IgD-negative memory B cell (primary cell): Measurements from ENCODE around the gene TOX3. TPM values are rescaled to one million over a fixed set of nuclear protein-coding genes. Genes with fewer than 3 reads are reported as not detected.

Source experiments
- H3K27ac Mint-ChIP-seq, 3 donors: one replicate each; pipeline ENCODE4 v1.8.0; 2020 to 2022; ENCODE audit warnings: mild to moderate bottlenecking in 3 of 3, mixed read lengths in 3 of 3, moderate library complexity in 1 of 3
- H3K27me3 Mint-ChIP-seq: one replicate; pipeline ENCODE4 v1.8.0; 2021; ENCODE audit warnings: mixed read lengths
- H3K36me3 Mint-ChIP-seq: one replicate; pipeline ENCODE4 v1.8.0; 2020; ENCODE audit warnings: mild to moderate bottlenecking, mixed read lengths
- H3K4me1 Mint-ChIP-seq, 3 donors: one replicate each; pipeline ENCODE4 v1.8.0; 2020 to 2022; ENCODE audit warnings: mixed read lengths in 3 of 3, mild to moderate bottlenecking in 1 of 3
- H3K4me3 Mint-ChIP-seq, 4 donors: one replicate each; pipeline ENCODE4 v1.8.0; 2020 to 2022; ENCODE audit warnings: mild to moderate bottlenecking in 4 of 4, mixed read lengths in 4 of 4, moderate library complexity in 3 of 4
- H3K9me3 Mint-ChIP-seq, 3 donors: one replicate each; pipeline ENCODE4 v1.8.0; 2020 to 2021; ENCODE audit warnings: mixed read lengths in 3 of 3, mild to moderate bottlenecking in 1 of 3
- polyA plus RNA-seq: library from polyadenylated mRNA; unstranded; fragments of 300-500 nt; fragmentation: Illumina TruSeq; gene quantifications from one replicate; pipeline ENCODE4 v1.2.3, GENCODE V29; 2021

Gene TOX3
- polyA plus RNA-seq, 1 donor from 2014 or later, result not detected

- Mint-ChIP-seq H3K4me3 (no peak overlapping the region), H3K27me3 (no peaks in the 10 kb centered on the region), H3K27ac (no peak overlapping the region), H3K9me3 (no peaks in the 10 kb centered on the region), H3K4me1 (no peaks in the 10 kb centered on the region), H3K36me3 (no peaks in the 10 kb centered on the region)
These were observed 49.7 kb downstream of the TOX3 start for GRCh38 chr16:52497067-52497816.

DNA sequence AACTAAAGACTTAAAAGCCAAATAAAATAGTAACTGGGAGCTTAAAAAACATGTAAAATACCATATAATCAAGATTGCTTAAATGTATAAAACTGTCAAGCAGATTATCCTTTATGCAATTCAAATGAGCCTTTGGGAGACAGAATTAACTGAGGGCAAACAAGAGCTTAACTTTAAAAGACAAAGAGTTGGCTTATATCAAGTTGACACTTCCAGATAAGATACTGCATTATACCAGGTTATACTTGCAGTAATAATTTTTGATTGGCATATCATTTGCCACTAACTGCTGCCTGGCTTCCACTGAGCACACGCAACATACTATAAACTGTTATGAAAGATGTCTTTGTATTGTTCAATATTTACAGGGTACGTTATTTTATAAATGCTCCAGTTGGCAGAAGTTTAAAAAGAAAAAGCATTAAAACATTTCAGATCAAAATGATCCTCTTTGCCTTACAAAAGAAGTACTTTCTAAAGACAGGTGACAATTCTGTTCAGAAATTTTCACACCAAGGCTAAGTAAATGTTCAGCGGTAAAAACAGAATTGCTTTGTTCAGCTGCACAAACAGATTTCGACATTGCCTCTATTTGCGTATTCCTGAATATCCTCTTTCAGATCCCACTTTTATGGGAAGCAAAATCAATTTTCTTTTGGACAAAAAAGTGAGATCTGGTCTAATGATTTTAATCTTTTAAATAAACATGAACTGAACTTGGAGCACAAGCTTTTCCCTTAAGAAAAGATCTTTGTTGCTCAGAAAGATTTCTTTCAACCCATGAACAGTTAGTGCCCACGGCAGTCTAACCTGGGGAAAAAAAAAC lies 50.7 kb downstream of the TOX3 start:
- Mint-ChIP-seq H3K9me3 (no peaks in the 10 kb centered on the region), H3K4me1 (no peaks in the 10 kb centered on the region), H3K27me3 (no peaks in the 10 kb centered on the region), H3K4me3 (no peak overlapping the region), H3K36me3 (no peaks in the 10 kb centered on the region), H3K27ac (no peak overlapping the region)

DNA sequence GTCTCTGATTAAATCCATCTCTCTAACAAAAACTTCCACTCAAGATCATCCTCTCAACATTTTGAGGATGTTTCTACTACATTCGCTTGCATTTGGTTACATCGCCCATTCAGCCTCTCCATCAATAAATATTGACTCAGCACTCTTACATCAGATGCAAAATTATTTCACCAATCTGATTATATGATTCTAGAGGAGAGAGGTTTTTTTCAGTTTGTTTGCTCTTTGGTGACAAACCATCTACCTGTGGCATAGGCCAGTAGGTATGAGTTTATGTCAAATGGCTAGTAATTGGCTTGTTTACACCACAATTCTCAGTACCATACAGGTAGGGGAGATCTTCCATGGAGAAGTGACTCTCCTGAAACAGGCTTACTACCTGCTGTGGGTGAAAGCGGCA lies 52.3 kb downstream of the TOX3 start:
- no peaks in the 10 kb centered on the region for H3K36me3 Mint-ChIP-seq
- no peak overlapping the region for H3K4me3 Mint-ChIP-seq
- no peaks in the 10 kb centered on the region for H3K27me3 Mint-ChIP-seq
- no peaks in the 10 kb centered on the region for H3K9me3 Mint-ChIP-seq
- no peaks in the 10 kb centered on the region for H3K4me1 Mint-ChIP-seq
- no peak overlapping the region for H3K27ac Mint-ChIP-seq

GRCh38 chr16:52494145-52494544 lies 52.8 kb downstream of the TOX3 start:
- Mint-ChIP-seq H3K27ac (no peak overlapping the region), H3K36me3 (no peaks in the 10 kb centered on the region), H3K9me3 (no peaks in the 10 kb centered on the region), H3K4me3 (no peak overlapping the region), H3K27me3 (no peaks in the 10 kb centered on the region), H3K4me1 (no peaks in the 10 kb centered on the region)

DNA sequence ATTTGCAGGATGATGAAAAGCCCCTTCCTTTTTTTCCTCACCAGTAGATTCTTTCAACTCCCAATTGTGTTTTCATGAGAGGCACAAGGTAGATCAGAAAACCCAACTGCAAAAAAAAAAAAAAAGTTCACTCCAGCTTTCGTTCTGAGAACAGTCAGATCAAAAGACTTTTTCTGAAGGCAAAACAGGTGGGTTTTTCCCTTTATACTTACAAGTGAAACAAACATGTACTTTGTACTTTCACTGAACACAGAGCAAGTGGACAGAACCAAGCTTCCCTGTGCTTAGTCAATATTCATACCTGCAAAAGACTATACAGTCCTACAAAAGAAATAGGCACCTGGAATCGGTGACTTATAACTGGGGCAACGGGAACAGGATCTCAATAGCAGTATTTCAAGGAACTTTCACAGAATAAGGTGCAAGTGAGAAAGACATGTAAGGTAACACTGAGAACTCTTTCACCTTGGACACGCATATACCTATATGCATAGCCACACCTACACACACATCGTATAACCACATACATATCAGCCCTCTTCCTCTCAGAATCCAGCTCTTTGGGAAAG lies 54.1 kb downstream of the TOX3 start:
- Mint-ChIP-seq H3K4me3 (no peak overlapping the region), H3K4me1 (no peaks in the 10 kb centered on the region), H3K36me3 (no peaks in the 10 kb centered on the region), H3K9me3 (no peaks in the 10 kb centered on the region), H3K27ac (no peak overlapping the region), H3K27me3 (no peaks in the 10 kb centered on the region)

GRCh38 chr16:52491216-52491615 lies 55.7 kb downstream of the TOX3 start:
- no peaks in the 10 kb centered on the region for H3K36me3 Mint-ChIP-seq
- no peaks in the 10 kb centered on the region for H3K9me3 Mint-ChIP-seq
- H3K4me1 Mint-ChIP-seq, result no peaks in the 10 kb centered on the region
- no peak overlapping the region for H3K27ac Mint-ChIP-seq
- no peaks in the 10 kb centered on the region for H3K27me3 Mint-ChIP-seq
- no peak overlapping the region for H3K4me3 Mint-ChIP-seq

DNA sequence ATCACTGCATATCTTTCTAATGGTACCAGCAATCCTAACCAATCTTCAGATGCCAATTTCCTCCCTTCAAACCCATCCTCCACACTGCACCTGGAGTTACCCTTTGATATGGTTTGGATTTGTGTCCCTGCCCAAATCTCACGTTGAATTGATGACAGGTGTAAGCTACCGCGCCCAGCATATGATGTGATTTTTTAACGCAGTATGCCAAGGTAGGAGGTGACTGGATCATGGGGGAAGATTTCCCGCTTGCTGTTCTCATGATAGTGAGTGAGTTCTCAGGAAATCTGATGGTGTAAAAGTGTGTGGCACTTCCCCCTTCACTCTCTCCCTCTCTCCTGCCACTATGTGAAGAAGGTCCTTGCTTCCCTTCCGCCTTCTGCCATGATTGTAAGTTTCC lies 57.0 kb downstream of the TOX3 start:
- Mint-ChIP-seq H3K4me3 (no peak overlapping the region), H3K27me3 (no peaks in the 10 kb centered on the region), H3K9me3 (peaks cover 0 to 2% (median 0%) of the 10 kb centered on the region in 3 donors), H3K36me3 (no peaks in the 10 kb centered on the region), H3K27ac (no peak overlapping the region), H3K4me1 (no peaks in the 10 kb centered on the region)

GRCh38 chr16:52488837-52489289 lies 58.1 kb downstream of the TOX3 start:
- Mint-ChIP-seq H3K36me3 (no peaks in the 10 kb centered on the region), H3K27ac (no peak overlapping the region), H3K4me1 (no peaks in the 10 kb centered on the region), H3K9me3 (peaks cover 0 to 2% (median 0%) of the 10 kb centered on the region in 3 donors), H3K4me3 (no peak overlapping the region), H3K27me3 (no peaks in the 10 kb centered on the region)

DNA sequence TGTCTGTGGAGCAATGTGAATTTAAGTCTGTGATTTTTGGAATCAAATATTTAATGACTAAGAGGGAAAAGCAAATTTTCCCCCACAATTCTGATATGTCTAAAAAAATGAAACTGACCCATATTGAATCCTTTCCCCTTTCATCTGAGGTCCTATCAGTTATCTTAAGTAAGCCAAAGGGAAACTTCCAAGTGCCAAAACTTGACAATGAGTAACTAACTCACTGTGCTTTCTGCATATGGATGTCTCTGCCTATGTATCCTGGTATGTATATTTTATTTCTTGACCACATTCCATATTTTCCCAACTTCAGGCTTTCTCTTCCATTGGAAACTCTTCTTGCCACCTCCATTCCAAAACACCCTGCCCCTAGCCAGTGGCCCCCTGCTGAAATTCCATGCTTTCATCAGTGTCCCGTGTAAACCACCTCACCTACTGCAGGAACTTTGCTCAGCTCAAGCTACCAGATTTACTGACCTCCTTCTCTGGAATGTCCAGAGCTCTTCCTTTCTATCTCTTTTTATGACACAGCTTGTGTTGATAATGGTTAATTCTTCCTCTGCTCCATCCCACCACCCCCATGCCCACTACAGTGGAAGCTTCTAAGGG lies 59.0 kb downstream of the TOX3 start:
- no peak overlapping the region for H3K27ac Mint-ChIP-seq
- no peak overlapping the region for H3K4me3 Mint-ChIP-seq
- H3K4me1 Mint-ChIP-seq, result no peaks in the 10 kb centered on the region
- peaks cover 0 to 2% (median 1%) of the 10 kb centered on the region in 3 donors for H3K9me3 Mint-ChIP-seq
- H3K36me3 Mint-ChIP-seq, result no peaks in the 10 kb centered on the region
- H3K27me3 Mint-ChIP-seq, result no peaks in the 10 kb centered on the region

DNA sequence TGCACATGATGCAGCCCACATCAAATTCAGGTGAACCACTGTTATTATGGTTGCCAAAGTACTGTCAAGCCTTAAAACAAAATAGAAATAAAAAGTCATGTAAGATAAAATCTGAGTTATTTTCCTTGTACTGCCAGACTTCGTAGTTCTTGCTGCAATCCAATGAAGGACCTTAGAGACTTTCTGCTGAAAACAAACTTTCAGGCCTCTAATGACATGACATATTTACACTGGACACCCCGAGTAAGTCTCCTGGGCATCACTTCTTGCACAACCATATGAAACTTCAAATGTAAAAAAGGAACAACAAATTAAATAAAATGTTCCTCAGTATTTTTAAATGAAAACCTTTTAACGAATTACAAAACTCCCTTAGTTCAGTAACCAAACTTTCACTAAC lies 66.7 kb downstream of the TOX3 start:
- no peak overlapping the region for H3K4me3 Mint-ChIP-seq
- no peaks in the 10 kb centered on the region for H3K27me3 Mint-ChIP-seq
- no peak overlapping the region for H3K27ac Mint-ChIP-seq
- H3K4me1 Mint-ChIP-seq, result no peaks in the 10 kb centered on the region
- no peaks in the 10 kb centered on the region for H3K36me3 Mint-ChIP-seq
- H3K9me3 Mint-ChIP-seq, result peaks cover 0 to 4% (median 0%) of the 10 kb centered on the region in 3 donors

- Mint-ChIP-seq H3K27ac (peak overlapping the region in 1 of 3 donors; percentile 33), H3K36me3 (no peaks in the 10 kb centered on the region), H3K4me1 (no peaks in the 10 kb centered on the region), H3K27me3 (no peaks in the 10 kb centered on the region), H3K9me3 (peaks cover 3 to 6% (median 4%) of the 10 kb centered on the region in 3 donors), H3K4me3 (no peak overlapping the region)
These were observed 70.8 kb downstream of the TOX3 start for GRCh38 chr16:52476111-52476510.

DNA sequence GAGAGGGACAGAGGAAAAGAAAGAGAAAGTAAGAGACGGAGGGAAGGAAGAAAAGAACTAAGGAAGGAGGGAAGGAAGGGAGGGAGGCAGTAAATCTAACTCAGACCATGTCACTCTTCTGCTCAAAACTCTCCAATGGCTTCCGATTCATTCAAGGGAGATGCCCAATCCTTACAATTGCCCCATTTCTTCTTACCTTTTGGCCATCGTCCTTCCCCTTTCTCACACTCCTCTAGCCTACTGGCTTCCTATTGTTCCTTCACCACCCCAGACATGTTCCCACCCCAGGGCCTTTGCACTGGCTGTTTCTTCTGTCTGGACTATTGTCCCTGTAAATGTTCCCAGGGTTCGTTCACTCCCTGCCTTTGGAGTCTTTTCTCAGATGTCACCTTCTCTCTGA lies 72.3 kb downstream of the TOX3 start:
- Mint-ChIP-seq H3K36me3 (no peaks in the 10 kb centered on the region), H3K9me3 (peaks cover 3 to 6% (median 4%) of the 10 kb centered on the region in 3 donors), H3K27me3 (no peaks in the 10 kb centered on the region), H3K4me1 (no peaks in the 10 kb centered on the region), H3K4me3 (no peak overlapping the region), H3K27ac (no peak overlapping the region)

DNA sequence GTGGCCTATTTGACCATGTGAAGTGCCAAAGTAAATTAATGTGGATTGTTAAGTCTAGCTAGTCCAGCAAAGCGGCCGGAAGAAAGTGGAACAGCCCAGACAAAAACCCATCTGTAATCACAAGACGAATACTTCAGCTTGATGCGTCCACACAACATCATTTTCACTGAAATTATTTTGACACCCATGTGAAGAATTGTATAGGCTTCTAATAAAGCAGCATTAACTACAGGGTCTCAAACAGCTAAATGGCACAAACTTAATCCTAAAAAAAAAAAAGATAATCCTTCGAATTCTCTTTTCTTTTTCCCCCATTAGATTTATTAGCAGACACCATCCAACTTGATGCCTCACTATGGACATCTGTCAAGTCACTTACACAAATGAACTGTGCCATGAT lies 73.8 kb downstream of the TOX3 start:
- H3K9me3 Mint-ChIP-seq, result peaks cover 3 to 6% (median 4%) of the 10 kb centered on the region in 3 donors
- no peak overlapping the region for H3K4me3 Mint-ChIP-seq
- no peaks in the 10 kb centered on the region for H3K4me1 Mint-ChIP-seq
- no peak overlapping the region for H3K27ac Mint-ChIP-seq
- no peaks in the 10 kb centered on the region for H3K36me3 Mint-ChIP-seq
- no peaks in the 10 kb centered on the region for H3K27me3 Mint-ChIP-seq

GRCh38 chr16:52471650-52472370 lies 75.1 kb downstream of the TOX3 start:
- Mint-ChIP-seq H3K4me1 (no peaks in the 10 kb centered on the region), H3K9me3 (peaks cover 3 to 5% (median 4%) of the 10 kb centered on the region in 3 donors), H3K27ac (no peak overlapping the region), H3K4me3 (no peak overlapping the region), H3K36me3 (no peaks in the 10 kb centered on the region), H3K27me3 (no peaks in the 10 kb centered on the region)
